Measurements from ENCODE around the gene MMP21.

Gene MMP21

GRCh38 chr10:125747417-125747816 lies 28.2 kb downstream of the MMP21 start:
- no peaks in the 10 kb centered on the region for H3K27me3 ChIP-seq (ENCODE audit: insufficient read depth, low read length, poor library complexity)
- H4K20me1 ChIP-seq (ENCODE audit: insufficient read depth, low read length): no peaks in the 10 kb centered on the region; the same call in 1 of the 2 replicates
- H3K4me3 ChIP-seq (ENCODE audit: low read depth in 1 of 2, low read length in 2 of 2): no peak overlapping the region
- no peaks in the 10 kb centered on the region for H3K4me1 ChIP-seq (ENCODE audit: insufficient read depth, low read length)
- ATAC-seq (ENCODE audit: insufficient read depth, low read depth): no peak
- H3K9ac ChIP-seq (ENCODE audit: low read depth, low read length): no peak overlapping the region
- H3K79me2 ChIP-seq (ENCODE audit: insufficient read depth, low read length): no peaks in the 10 kb centered on the region
- peaks cover 97% of the 10 kb centered on the region for H3K36me3 ChIP-seq (ENCODE audit: insufficient read depth, low read length)
- no peak overlapping the region for H3K4me2 ChIP-seq (ENCODE audit: insufficient read depth, low read length)
- H3K9me3 ChIP-seq (ENCODE audit: insufficient read depth, low read length, severe bottlenecking): no peaks in the 10 kb centered on the region
- no peak overlapping the region for H3K27ac ChIP-seq (ENCODE audit: low read length)
- TF ChIP-seq EZH2 (IDR thresholded peaks at IDR 0.05; ENCODE audit: borderline replicate concordance, low read depth, low read length, severe bottlenecking): no peak
- TF ChIP-seq CTCF (IDR thresholded peaks at IDR 0.05; ENCODE audit: borderline replicate concordance, extremely low read depth, low read length, poor library complexity, severe bottlenecking): no peak
- H2AFZ ChIP-seq (ENCODE audit: low read depth, low read length): no peak overlapping the region
- DNase-seq: no peak

GRCh38 chr10:125744909-125745308 lies 30.7 kb downstream of the MMP21 start:
- Histone ChIP-seq H4K20me1 (ENCODE audit: insufficient read depth, low read length) (peaks cover 2% of the 10 kb centered on the region; the same call in 1 of the 2 replicates), H3K4me1 (ENCODE audit: insufficient read depth, low read length) (no peaks in the 10 kb centered on the region), H3K27ac (ENCODE audit: low read length) (no peak overlapping the region), H3K4me3 (ENCODE audit: low read depth in 1 of 2, low read length in 2 of 2) (no peak overlapping the region), H3K79me2 (ENCODE audit: insufficient read depth, low read length) (no peaks in the 10 kb centered on the region), H3K27me3 (ENCODE audit: insufficient read depth, low read length, poor library complexity) (no peaks in the 10 kb centered on the region), H3K9me3 (ENCODE audit: insufficient read depth, low read length, severe bottlenecking) (no peaks in the 10 kb centered on the region), H3K4me2 (ENCODE audit: insufficient read depth, low read length) (no peak overlapping the region), H3K36me3 (ENCODE audit: insufficient read depth, low read length) (peaks cover 93% of the 10 kb centered on the region), H3K9ac (ENCODE audit: low read depth, low read length) (no peak overlapping the region), H2AFZ (ENCODE audit: low read depth, low read length) (no peak overlapping the region)
- TF ChIP-seq CTCF (IDR thresholded peaks at IDR 0.05; ENCODE audit: borderline replicate concordance, extremely low read depth, low read length, poor library complexity, severe bottlenecking): no peak
- TF ChIP-seq EZH2 (IDR thresholded peaks at IDR 0.05; ENCODE audit: borderline replicate concordance, low read depth, low read length, severe bottlenecking): no peak
- DNase-seq (no peak), ATAC-seq (ENCODE audit: insufficient read depth, low read depth) (no peak)

GRCh38 chr10:125742465-125742864 lies 33.2 kb downstream of the MMP21 start:
- DNase-seq (no peak), ATAC-seq (ENCODE audit: insufficient read depth, low read depth) (no peak)
- H3K27ac ChIP-seq (ENCODE audit: low read length): no peak overlapping the region
- no peak overlapping the region for H3K4me3 ChIP-seq (ENCODE audit: low read depth in 1 of 2, low read length in 2 of 2)
- H4K20me1 ChIP-seq (ENCODE audit: insufficient read depth, low read length): peaks cover 5% of the 10 kb centered on the region; the same call in 1 of the 2 replicates
- no peak overlapping the region for H3K9ac ChIP-seq (ENCODE audit: low read depth, low read length)
- no peaks in the 10 kb centered on the region for H3K4me1 ChIP-seq (ENCODE audit: insufficient read depth, low read length)
- H3K9me3 ChIP-seq (ENCODE audit: insufficient read depth, low read length, severe bottlenecking): no peaks in the 10 kb centered on the region
- no peaks in the 10 kb centered on the region for H3K27me3 ChIP-seq (ENCODE audit: insufficient read depth, low read length, poor library complexity)
- no peak overlapping the region for H3K4me2 ChIP-seq (ENCODE audit: insufficient read depth, low read length)
- H2AFZ ChIP-seq (ENCODE audit: low read depth, low read length): no peak overlapping the region
- peaks cover 93% of the 10 kb centered on the region for H3K36me3 ChIP-seq (ENCODE audit: insufficient read depth, low read length)
- H3K79me2 ChIP-seq (ENCODE audit: insufficient read depth, low read length): no peaks in the 10 kb centered on the region
- TF ChIP-seq EZH2 (IDR thresholded peaks at IDR 0.05; ENCODE audit: borderline replicate concordance, low read depth, low read length, severe bottlenecking): no peak
- TF ChIP-seq CTCF (IDR thresholded peaks at IDR 0.05; ENCODE audit: borderline replicate concordance, extremely low read depth, low read length, poor library complexity, severe bottlenecking): peak; percentile 19

Data from DND-41 (cell line).